ENCODE results near the gene KIF2A. TPM values are rescaled to one million over a fixed set of nuclear protein-coding genes. Genes with fewer than 3 reads are reported as not detected.

The KIF2A gene
- total RNA-seq, 4 donors from 2014 or later, result 36.5 to 45.6 (median 41.9) TPM

GRCh38 chr5:62431735-62432620 lies 126.0 kb downstream of the KIF2A start:
- no peak for TF ChIP-seq CTCF (IDR thresholded peaks at IDR 0.05; ENCODE audit: low read depth)

GRCh38 chr5:62432621-62433064 lies 126.6 kb downstream of the KIF2A start:
- TF ChIP-seq CTCF (IDR thresholded peaks at IDR 0.05; ENCODE audit: low read depth), result no peak

Other genes with a start within 250 kb of the KIF2A start
- gene DIMT1, start 97.7 kb downstream of the KIF2A start, total RNA-seq, result 10 to 100 TPM; 11.7 to 36.3 (median 24.5) TPM
- gene IPO11, start 106.6 kb downstream of the KIF2A start, total RNA-seq, result 10 to 100 TPM; 25.0 to 49.2 (median 35.5) TPM

Data from subcutaneous adipose tissue (tissue), 4 donors.